Gastroesophageal sphincter (tissue), 4 donors: ENCODE data around the gene ADPRHL1. TPM values are rescaled to one million over a fixed set of nuclear protein-coding genes. Genes with fewer than 3 reads are reported as not detected.

Source experiments
- ATAC-seq: fragments of 150-250 bp; one replicate; pipeline ENCODE4 v1.9.1; 2016; ENCODE audit warnings: mild to moderate bottlenecking, moderate library complexity
- H3K27ac ChIP-seq, 4 donors: fragments of 200-600 bp; sonication (generic) in 3 of 4; 1 replicate in 3 of 4; 2 replicates in 1 of 4; pipeline ENCODE4 v1.5.1; 2016 to 2019
- H3K27me3 ChIP-seq: fragments of 200-600 bp; sonication (generic); one replicate; pipeline ENCODE4 v1.5.1; 2019
- H3K36me3 ChIP-seq, 2 donors: fragments of 200-600 bp; sonication (generic); one replicate each; pipeline ENCODE4 v1.5.1; 2019; ENCODE audit warnings: control low read depth in 1 of 2
- H3K4me1 ChIP-seq, 3 donors: fragments of 200-600 bp; sonication (generic); 1 replicate in 2 of 3; 2 replicates in 1 of 3; pipeline ENCODE4 v1.5.1; 2016 to 2019; ENCODE audit warnings: control low read depth in 2 of 3
- H3K4me3 ChIP-seq, 2 donors: fragments of 200-600 bp; sonication (generic); one replicate each; pipeline ENCODE4 v1.5.1; 2019; ENCODE audit warnings: mild to moderate bottlenecking in 1 of 2, moderate library complexity in 1 of 2
- H3K9me3 ChIP-seq, 3 donors: fragments of 200-600 bp; sonication (generic); one replicate each; pipeline ENCODE4 v1.5.1; 2017 to 2019; ENCODE audit warnings: control low read depth in 2 of 3
- EP300 ChIP-seq: sonication (generic); formaldehyde crosslinking; IDR thresholded peaks from one replicate; pipeline ENCODE4 v1.6.1; 2017; ENCODE audit warnings: antibody characterized with exemption, mild to moderate bottlenecking
- POLR2A ChIP-seq, 2 donors: fragments of 450-650 bp; IDR thresholded peaks; one replicate each; pipeline ENCODE4 v1.6.1; 2017; ENCODE audit warnings: antibody characterized with exemption in 2 of 2, mild to moderate bottlenecking in 2 of 2, moderate library complexity in 1 of 2
- POLR2AphosphoS5 ChIP-seq: sonication (generic); formaldehyde crosslinking; IDR thresholded peaks from one replicate; pipeline ENCODE4 v1.6.1; 2017; ENCODE audit warnings: antibody characterized with exemption
- WGBS, 2 donors: methylation state at CpG; one replicate each; pipeline ENCODE4 v1.1.5; 2018; ENCODE audit warnings: low coverage in 1 of 2; 5-methylcytosine and 5-hydroxymethylcytosine counted together
- total RNA-seq, 4 donors: library from RNA; depleted of rRNA; stranded (reverse); fragments of >200 nt; gene quantifications; one replicate each; pipeline ENCODE4 v1.1.0, GENCODE V29; 2016
- TF ChIP-seq, protein P1 (sequence below), 4 experiments: fragments of 200-600 bp in 2 of 4; fragments of 450-650 bp in 2 of 4; sonication (generic) in 1 of 4; IDR thresholded peaks; one replicate each; pipeline ENCODE4 v1.5.1; 2017 to 2019; ENCODE audit warnings: antibody characterized with exemption in 4 of 4, mild to moderate bottlenecking in 2 of 4, moderate library complexity in 2 of 4

Gene ADPRHL1
- total RNA-seq, 4 donors from 2014 or later: 4.7 to 33.8 (median 8.9) TPM

DNA sequence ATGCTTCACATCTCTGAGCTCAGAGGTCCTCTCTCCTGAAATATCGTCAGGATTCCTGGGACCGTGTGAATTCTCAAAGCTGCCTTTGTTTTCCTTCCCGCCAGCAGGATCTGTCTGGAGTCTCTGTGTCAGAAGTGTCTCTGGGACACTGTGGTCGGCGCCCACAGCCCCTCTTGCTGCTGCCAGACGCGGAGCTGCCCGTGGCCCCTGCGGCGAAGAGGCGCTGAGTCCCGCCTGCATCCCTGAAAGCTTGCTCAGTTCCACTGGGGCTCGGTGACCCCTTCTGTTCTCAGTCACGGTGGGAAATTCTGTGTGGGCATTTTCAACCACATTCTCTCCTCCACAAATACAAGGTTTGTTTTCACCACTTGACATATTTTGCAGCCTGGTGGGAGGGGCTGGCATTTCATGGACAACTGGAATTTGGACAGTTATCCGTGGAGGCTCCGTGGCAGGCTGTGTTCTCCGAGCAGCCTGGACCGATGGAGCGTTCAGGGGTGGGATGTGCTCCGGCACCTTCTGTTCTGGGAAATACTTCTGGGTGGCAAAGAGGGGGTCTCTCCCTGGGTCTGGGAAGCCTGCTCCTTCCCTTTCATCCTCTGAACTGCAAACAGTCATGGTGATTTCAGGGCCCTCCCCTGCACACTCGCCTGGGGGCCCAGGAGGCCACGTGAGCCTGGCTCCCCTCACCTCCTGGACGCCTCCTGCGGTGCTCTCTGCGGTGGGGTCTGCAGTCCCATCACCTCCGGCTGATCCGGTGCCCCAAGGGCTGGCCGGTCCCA lies 46.8 kb downstream of the ADPRHL1 start:
- 40 to 70% methylated on average over 1 to 3 of the region's 28 CpGs for WGBS, 2 donors
- Histone ChIP-seq H3K4me1 (peaks cover 0 to 33% (median 13%) of the 10 kb centered on the region in 3 donors), H3K36me3 (peaks cover 0 to 24% of the 10 kb centered on the region in 2 donors), H3K4me3 (no peak overlapping the region), H3K27ac (no peak overlapping the region), H3K27me3 (peaks cover 46% of the 10 kb centered on the region), H3K9me3 (no peaks in the 10 kb centered on the region)
- no peak for ATAC-seq
- TF ChIP-seq, protein P1, sequence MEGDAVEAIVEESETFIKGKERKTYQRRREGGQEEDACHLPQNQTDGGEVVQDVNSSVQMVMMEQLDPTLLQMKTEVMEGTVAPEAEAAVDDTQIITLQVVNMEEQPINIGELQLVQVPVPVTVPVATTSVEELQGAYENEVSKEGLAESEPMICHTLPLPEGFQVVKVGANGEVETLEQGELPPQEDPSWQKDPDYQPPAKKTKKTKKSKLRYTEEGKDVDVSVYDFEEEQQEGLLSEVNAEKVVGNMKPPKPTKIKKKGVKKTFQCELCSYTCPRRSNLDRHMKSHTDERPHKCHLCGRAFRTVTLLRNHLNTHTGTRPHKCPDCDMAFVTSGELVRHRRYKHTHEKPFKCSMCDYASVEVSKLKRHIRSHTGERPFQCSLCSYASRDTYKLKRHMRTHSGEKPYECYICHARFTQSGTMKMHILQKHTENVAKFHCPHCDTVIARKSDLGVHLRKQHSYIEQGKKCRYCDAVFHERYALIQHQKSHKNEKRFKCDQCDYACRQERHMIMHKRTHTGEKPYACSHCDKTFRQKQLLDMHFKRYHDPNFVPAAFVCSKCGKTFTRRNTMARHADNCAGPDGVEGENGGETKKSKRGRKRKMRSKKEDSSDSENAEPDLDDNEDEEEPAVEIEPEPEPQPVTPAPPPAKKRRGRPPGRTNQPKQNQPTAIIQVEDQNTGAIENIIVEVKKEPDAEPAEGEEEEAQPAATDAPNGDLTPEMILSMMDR (IDR thresholded peaks at IDR 0.05): no peak
- TF ChIP-seq POLR2AphosphoS5 (no peak), POLR2A (IDR thresholded peaks at IDR 0.05) (no peak), EP300 (no peak)

DNA sequence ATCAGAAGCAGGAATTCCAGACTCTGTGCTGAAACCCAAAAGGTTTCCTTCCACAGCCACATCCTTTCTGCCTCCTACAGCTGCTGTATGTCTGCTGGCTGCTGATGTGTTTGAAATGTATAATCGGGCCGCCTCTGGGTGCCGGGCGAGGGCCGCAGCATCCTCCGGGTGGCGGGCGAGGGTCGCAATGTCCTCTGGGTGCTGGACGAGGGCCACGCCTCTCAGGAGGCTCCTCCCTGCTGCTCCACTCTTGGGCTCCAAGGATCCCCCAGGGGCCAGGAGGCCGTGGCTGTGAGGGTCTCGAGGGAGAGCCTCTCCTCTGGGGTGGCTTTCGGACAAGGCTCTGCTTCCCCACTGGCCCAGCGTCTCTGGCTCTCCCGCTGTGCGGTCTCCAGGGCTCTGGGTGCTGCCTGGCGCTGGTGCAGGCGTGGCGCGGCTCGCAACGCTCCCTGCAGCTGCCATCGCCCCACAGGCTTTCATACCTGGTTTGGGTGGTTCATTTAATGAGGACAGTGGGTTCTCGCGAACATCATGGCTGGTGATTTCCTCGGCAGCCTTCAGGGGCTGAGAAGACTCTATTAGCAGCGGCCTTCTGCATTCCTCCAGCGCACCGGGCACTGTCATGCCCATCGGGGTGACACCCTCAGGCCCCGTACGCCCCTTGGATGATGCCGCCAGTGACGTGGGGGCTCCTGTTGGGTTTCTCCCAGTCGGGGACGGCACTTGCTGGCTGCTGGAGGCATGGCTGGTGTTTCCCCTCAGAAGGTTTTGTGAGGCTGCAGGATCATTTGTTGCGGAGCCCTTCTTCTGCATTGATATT lies 47.6 kb downstream of the ADPRHL1 start:
- WGBS, 2 donors: 91% methylated on average over 7 of the region's 38 CpGs; no CpG with 5 or more reads in 1 of the 2 donors

DNA sequence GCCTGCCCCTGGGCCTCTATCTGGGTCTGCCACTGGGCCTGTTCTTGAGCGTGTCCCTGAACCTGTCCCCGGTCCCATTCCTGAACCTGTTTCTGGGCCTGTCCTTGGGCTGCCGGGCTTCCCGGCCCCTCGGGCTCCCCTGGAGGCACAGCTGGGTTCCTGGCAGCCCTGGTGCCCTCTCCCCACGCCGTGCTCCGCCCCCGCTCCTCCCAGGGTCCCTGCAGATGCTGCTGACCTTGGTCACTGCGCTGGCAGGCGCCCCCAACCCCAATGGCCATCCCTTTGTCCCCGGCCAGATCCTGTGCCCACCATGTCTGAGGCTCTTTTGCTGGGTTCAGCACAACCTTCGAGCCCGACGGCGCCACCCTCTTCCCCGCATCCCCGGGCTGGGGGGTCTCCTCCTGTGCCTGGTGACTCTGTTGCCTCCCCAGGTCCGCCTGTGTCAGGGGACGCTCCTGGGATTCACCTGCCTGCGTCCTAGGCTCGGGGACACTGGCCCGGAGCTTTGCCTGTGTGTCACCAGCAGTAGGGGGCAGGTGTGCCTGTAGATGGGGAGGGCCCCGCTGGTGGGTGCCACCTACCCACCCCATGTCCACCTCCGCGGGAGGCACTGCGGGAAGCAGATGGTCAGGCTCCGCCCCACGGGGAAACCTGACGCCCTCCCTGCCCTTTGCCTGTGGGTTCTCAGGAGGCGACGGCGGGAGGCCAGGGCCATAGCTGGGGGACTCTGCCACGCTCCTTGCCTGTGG lies 48.4 kb downstream of the ADPRHL1 start:
- no CpG with 5 or more reads among the region's 34 CpGs for WGBS, 2 donors

More for the DNA sequence above, 47.6 kb downstream of the ADPRHL1 start:
- TF ChIP-seq POLR2A (IDR thresholded peaks at IDR 0.05) (no peak), POLR2AphosphoS5 (no peak), EP300 (no peak)
- Histone ChIP-seq H3K4me3 (no peak overlapping the region), H3K36me3 (peaks cover 0 to 24% of the 10 kb centered on the region in 2 donors), H3K4me1 (peaks cover 0 to 33% (median 8%) of the 10 kb centered on the region in 3 donors), H3K9me3 (no peaks in the 10 kb centered on the region), H3K27ac (peak overlapping the region in 1 of 4 donors; percentile 85), H3K27me3 (peaks cover 44% of the 10 kb centered on the region)
- no peak for ATAC-seq

DNA sequence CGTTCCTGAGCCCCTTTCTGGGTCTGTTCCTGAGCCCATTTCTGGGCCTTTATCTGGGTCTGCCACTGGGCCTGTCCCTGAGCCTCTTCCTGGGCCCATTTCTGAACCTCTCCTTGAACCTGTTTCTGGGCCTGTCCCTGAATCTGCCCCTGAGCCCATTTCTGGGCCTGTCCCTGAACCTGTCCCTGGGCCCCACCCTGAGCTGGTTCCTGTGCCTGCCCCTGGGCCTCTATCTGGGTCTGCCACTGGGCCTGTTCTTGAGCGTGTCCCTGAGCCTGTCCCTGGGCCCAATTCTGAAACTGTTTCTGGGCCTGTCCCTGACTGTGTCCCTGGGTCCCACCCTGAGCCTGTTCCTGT lies 48.9 kb downstream of the ADPRHL1 start:
- Histone ChIP-seq H3K27me3 (peaks cover 36% of the 10 kb centered on the region), H3K27ac (peak overlapping the region in 1 of 4 donors; percentile 85), H3K36me3 (peaks cover 0 to 24% of the 10 kb centered on the region in 2 donors), H3K4me3 (no peak overlapping the region), H3K9me3 (no peaks in the 10 kb centered on the region), H3K4me1 (peaks cover 0 to 31% (median 0%) of the 10 kb centered on the region in 3 donors)
- WGBS, 2 donors: 80% methylated on average over 1 of the region's 2 CpGs; no CpG with 5 or more reads in 1 of the 2 donors
- ATAC-seq: no peak
- no peak for TF ChIP-seq POLR2AphosphoS5
- TF ChIP-seq, protein P1 (IDR thresholded peaks at IDR 0.05): no peak
- no peak for TF ChIP-seq POLR2A (IDR thresholded peaks at IDR 0.05)
- no peak for TF ChIP-seq EP300

More for the DNA sequence above, 48.4 kb downstream of the ADPRHL1 start:
- no peaks in the 10 kb centered on the region for H3K9me3 ChIP-seq
- peak overlapping the region in 1 of 4 donors; percentile 85 for H3K27ac ChIP-seq
- H3K27me3 ChIP-seq: peaks cover 36% of the 10 kb centered on the region
- H3K36me3 ChIP-seq: peaks cover 0 to 24% of the 10 kb centered on the region in 2 donors
- no peak overlapping the region for H3K4me3 ChIP-seq
- peaks cover 0 to 29% (median 0%) of the 10 kb centered on the region in 3 donors for H3K4me1 ChIP-seq
- TF ChIP-seq POLR2A (IDR thresholded peaks at IDR 0.05) (no peak), POLR2AphosphoS5 (no peak), EP300 (no peak)
- TF ChIP-seq, protein P1 (IDR thresholded peaks at IDR 0.05): no peak
- ATAC-seq: no peak
